ENCODE measurements around the gene RBM43. TPM values are rescaled to one million over a fixed set of nuclear protein-coding genes. Genes with fewer than 3 reads are reported as not detected.

RBM43 gene
- total and polyA plus RNA-seq, 9 of the 15 experiments (the other 6 are each of a cell fraction or from before 2014, with no cell fraction given), result 1.3 to 6.9 (median 3.8) TPM

DNA sequence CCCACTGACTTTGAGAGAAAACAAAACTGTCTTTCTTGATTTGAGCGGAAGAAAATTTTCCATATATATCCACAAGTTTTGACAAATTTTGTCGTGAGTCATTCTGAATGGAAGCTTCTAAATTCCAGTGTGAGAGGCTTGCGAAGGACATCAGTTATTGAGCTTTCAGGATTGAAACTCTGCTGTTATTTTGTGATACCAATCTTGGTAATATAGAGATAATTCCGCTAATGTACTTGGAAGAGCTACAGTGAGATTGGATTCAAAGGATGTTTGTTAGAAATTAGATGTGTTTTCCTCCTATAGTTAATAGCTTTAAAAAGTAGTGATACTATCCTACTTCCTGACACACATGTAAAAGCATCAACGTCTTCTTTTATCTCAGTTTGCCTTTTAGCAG is 61.4 kb downstream of the RBM43 start (continued):
- TF ChIP-seq, protein P1, sequence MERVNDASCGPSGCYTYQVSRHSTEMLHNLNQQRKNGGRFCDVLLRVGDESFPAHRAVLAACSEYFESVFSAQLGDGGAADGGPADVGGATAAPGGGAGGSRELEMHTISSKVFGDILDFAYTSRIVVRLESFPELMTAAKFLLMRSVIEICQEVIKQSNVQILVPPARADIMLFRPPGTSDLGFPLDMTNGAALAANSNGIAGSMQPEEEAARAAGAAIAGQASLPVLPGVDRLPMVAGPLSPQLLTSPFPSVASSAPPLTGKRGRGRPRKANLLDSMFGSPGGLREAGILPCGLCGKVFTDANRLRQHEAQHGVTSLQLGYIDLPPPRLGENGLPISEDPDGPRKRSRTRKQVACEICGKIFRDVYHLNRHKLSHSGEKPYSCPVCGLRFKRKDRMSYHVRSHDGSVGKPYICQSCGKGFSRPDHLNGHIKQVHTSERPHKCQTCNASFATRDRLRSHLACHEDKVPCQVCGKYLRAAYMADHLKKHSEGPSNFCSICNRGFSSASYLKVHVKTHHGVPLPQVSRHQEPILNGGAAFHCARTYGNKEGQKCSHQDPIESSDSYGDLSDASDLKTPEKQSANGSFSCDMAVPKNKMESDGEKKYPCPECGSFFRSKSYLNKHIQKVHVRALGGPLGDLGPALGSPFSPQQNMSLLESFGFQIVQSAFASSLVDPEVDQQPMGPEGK (CRISPR knock-in tag; IDR thresholded peaks at IDR 0.05; ENCODE audit: borderline replicate concordance), result no peak
- TF ChIP-seq ZNF408 (CRISPR knock-in tag; IDR thresholded peaks at IDR 0.05; ENCODE audit: low read depth), result no peak
- no peak for TF ChIP-seq RBFOX2 (IDR thresholded peaks at IDR 0.05; ENCODE audit: low read depth, low read length)
- no peak for TF ChIP-seq ZSCAN32 (CRISPR knock-in tag; IDR thresholded peaks at IDR 0.05)
- TF ChIP-seq, protein P2, sequence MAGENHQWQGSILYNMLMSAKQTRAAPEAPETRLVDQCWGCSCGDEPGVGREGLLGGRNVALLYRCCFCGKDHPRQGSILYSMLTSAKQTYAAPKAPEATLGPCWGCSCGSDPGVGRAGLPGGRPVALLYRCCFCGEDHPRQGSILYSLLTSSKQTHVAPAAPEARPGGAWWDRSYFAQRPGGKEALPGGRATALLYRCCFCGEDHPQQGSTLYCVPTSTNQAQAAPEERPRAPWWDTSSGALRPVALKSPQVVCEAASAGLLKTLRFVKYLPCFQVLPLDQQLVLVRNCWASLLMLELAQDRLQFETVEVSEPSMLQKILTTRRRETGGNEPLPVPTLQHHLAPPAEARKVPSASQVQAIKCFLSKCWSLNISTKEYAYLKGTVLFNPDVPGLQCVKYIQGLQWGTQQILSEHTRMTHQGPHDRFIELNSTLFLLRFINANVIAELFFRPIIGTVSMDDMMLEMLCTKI (IDR thresholded peaks at IDR 0.05; ENCODE audit: partially characterized antibody), result no peak
- no peak for TF ChIP-seq ZSCAN29 (IDR thresholded peaks at IDR 0.05)
- TF ChIP-seq, protein P3, sequence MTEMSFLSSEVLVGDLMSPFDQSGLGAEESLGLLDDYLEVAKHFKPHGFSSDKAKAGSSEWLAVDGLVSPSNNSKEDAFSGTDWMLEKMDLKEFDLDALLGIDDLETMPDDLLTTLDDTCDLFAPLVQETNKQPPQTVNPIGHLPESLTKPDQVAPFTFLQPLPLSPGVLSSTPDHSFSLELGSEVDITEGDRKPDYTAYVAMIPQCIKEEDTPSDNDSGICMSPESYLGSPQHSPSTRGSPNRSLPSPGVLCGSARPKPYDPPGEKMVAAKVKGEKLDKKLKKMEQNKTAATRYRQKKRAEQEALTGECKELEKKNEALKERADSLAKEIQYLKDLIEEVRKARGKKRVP (CRISPR knock-in tag; IDR thresholded peaks at IDR 0.05), result no peak
- TF ChIP-seq ZNF124 (CRISPR knock-in tag; IDR thresholded peaks at IDR 0.05), result no peak
- no peak for TF ChIP-seq C11orf30 (IDR thresholded peaks at IDR 0.05; ENCODE audit: low read depth)
- TF ChIP-seq SMAD4 (CRISPR knock-in tag; conservative IDR thresholded peaks at IDR 0.05), result no peak

Measured in K562 (cell line).